Measurements from ENCODE around the gene LAP3.
"Not testable (repeated sequence)": the region's sequence is repeated elsewhere in the genome, so short reads cannot be mapped to it uniquely, and the experiment has no call there.

The LAP3 gene

GRCh38 chr4:17535906-17536305 is 41.1 kb upstream of the LAP3 start:
- TF ChIP-seq MAX (IDR thresholded peaks at IDR 0.05; ENCODE audit: low read depth, low read length) (no peak), MYC (IDR thresholded peaks at IDR 0.05; ENCODE audit: low read depth, low read length) (no peak), POLR2A (IDR thresholded peaks at IDR 0.05; ENCODE audit: extremely low read depth, insufficient read length) (no peak)
- TF ChIP-seq, protein P1, sequence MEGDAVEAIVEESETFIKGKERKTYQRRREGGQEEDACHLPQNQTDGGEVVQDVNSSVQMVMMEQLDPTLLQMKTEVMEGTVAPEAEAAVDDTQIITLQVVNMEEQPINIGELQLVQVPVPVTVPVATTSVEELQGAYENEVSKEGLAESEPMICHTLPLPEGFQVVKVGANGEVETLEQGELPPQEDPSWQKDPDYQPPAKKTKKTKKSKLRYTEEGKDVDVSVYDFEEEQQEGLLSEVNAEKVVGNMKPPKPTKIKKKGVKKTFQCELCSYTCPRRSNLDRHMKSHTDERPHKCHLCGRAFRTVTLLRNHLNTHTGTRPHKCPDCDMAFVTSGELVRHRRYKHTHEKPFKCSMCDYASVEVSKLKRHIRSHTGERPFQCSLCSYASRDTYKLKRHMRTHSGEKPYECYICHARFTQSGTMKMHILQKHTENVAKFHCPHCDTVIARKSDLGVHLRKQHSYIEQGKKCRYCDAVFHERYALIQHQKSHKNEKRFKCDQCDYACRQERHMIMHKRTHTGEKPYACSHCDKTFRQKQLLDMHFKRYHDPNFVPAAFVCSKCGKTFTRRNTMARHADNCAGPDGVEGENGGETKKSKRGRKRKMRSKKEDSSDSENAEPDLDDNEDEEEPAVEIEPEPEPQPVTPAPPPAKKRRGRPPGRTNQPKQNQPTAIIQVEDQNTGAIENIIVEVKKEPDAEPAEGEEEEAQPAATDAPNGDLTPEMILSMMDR (IDR thresholded peaks at IDR 0.05; ENCODE audit: low read depth, low read length): no peak
- no peak overlapping the region for H3K4me3 ChIP-seq (ENCODE audit: low read depth, low read length)
- DNase-seq (ENCODE audit: low read depth): peak; percentile 28

DNA sequence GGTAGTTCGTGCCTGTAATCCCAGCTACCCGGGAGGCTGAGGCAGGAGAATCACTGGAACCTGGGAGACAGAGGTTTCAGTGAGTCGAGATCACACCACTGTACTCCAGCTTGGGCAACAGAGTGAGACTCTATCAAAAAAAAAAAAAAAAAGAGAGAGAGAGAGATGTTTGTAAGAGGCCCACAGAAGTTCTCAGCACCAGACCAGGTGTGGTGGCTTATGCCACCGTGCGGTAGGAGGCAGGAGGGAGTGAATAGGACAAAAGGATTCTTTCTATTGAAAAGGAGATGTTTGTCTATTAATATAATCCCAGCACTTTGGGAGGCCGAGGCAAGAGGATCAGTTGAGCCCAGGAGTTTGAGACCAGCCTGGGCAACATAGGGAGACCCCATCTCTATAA is 39.9 kb upstream of the LAP3 start:
- H3K4me3 ChIP-seq (ENCODE audit: low read depth, low read length); DNase-seq (ENCODE audit: low read depth): not testable (repeated sequence)

GRCh38 chr4:17544205-17544604 is 32.8 kb upstream of the LAP3 start:
- DNase-seq (ENCODE audit: low read depth): peak; percentile 19
- no peak overlapping the region for H3K4me3 ChIP-seq (ENCODE audit: low read depth, low read length)
- no peak for TF ChIP-seq MYC (IDR thresholded peaks at IDR 0.05; ENCODE audit: low read depth, low read length)
- TF ChIP-seq MAX (IDR thresholded peaks at IDR 0.05; ENCODE audit: low read depth, low read length): no peak
- TF ChIP-seq, protein P1 (IDR thresholded peaks at IDR 0.05; ENCODE audit: low read depth, low read length): no peak
- no peak for TF ChIP-seq POLR2A (IDR thresholded peaks at IDR 0.05; ENCODE audit: extremely low read depth, insufficient read length)

GRCh38 chr4:17544831-17545234 is 32.2 kb upstream of the LAP3 start:
- no peak overlapping the region for H3K4me3 ChIP-seq (ENCODE audit: low read depth, low read length)
- DNase-seq (ENCODE audit: low read depth): no peak
- TF ChIP-seq POLR2A (IDR thresholded peaks at IDR 0.05; ENCODE audit: extremely low read depth, insufficient read length) (no peak), MYC (IDR thresholded peaks at IDR 0.05; ENCODE audit: low read depth, low read length) (no peak), MAX (IDR thresholded peaks at IDR 0.05; ENCODE audit: low read depth, low read length) (no peak)
- TF ChIP-seq, protein P1 (IDR thresholded peaks at IDR 0.05; ENCODE audit: low read depth, low read length): no peak

DNA sequence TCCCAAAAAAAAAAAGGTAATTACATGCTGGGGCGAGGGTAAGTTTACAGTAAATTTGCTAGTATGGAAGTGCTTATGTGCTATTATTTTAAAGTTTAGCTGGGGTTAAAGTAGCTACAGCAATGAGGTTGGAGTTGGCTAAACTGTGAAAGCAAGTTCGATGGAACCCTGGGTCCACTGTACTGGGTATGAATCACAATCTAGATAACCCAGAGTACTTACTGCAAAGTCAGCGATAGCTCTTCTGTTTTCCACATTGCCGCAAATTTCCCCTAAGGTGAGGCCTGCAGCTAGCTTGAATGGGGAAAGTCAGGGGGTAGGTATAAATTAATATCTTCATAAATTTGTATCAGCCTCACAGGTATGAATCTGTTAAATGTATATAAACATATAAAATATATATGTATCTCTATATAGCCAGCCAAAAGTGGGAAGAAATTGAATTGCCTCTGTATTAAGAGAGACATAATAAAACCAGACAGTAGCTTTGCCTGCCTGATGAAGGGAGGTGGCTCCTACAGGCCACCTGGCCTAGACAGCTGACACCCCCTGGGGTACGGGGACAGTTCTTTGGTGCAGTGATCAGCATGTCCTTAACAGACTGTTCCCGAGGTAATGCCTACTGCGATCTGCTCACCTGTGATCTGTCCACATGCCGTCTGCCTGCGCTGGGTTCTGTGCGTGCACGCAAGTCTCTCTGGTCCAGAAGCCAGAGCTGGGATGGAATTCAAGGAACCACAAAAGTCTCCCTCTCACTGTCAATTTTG is 31.4 kb upstream of the LAP3 start:
- TF ChIP-seq MAX (IDR thresholded peaks at IDR 0.05; ENCODE audit: low read depth, low read length) (no peak), MYC (IDR thresholded peaks at IDR 0.05; ENCODE audit: low read depth, low read length) (no peak), POLR2A (IDR thresholded peaks at IDR 0.05; ENCODE audit: extremely low read depth, insufficient read length) (no peak)
- TF ChIP-seq, protein P1 (IDR thresholded peaks at IDR 0.05; ENCODE audit: low read depth, low read length): no peak
- H3K4me3 ChIP-seq (ENCODE audit: low read depth, low read length): no peak overlapping the region
- DNase-seq (ENCODE audit: low read depth): no peak

DNA sequence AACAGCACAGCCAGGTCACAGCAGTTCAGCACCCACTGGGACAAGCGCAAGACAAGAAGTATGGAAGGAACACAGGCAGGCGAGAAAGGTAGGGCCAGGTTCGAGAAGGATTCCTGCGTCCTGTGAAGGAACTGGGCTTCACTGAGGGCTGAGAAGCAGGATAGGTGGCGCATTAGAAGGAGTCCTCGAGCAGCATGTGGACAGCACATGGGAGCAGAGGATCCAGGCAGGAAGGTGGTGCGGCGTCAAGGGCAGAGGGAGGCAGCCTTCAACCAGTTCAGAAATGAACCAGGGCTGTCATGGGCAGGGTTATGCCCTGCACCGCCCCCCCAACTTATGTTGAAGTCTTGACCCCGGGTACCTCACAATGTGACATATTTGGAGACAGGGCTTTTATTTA is 30.8 kb upstream of the LAP3 start:
- TF ChIP-seq MYC (IDR thresholded peaks at IDR 0.05; ENCODE audit: low read depth, low read length): no peak
- TF ChIP-seq, protein P1 (IDR thresholded peaks at IDR 0.05; ENCODE audit: low read depth, low read length): no peak
- TF ChIP-seq POLR2A (IDR thresholded peaks at IDR 0.05; ENCODE audit: extremely low read depth, insufficient read length): no peak
- TF ChIP-seq MAX (IDR thresholded peaks at IDR 0.05; ENCODE audit: low read depth, low read length): no peak
- no peak for DNase-seq (ENCODE audit: low read depth)
- H3K4me3 ChIP-seq (ENCODE audit: low read depth, low read length): no peak overlapping the region
